GM18520 (cell line): ENCODE measurements around the gene KIAA1328.
"Not testable (repeated sequence)": the region's sequence is repeated elsewhere in the genome, so short reads cannot be mapped to it uniquely, and the experiment has no call there.

Experiments used
- ATAC-seq: cut with Tn5 transposase; IDR thresholded peaks from one replicate; pipeline ENCODE4 v1.9.1; 2021; ENCODE audit not compliant: unreplicated experiment

The KIAA1328 gene

DNA sequence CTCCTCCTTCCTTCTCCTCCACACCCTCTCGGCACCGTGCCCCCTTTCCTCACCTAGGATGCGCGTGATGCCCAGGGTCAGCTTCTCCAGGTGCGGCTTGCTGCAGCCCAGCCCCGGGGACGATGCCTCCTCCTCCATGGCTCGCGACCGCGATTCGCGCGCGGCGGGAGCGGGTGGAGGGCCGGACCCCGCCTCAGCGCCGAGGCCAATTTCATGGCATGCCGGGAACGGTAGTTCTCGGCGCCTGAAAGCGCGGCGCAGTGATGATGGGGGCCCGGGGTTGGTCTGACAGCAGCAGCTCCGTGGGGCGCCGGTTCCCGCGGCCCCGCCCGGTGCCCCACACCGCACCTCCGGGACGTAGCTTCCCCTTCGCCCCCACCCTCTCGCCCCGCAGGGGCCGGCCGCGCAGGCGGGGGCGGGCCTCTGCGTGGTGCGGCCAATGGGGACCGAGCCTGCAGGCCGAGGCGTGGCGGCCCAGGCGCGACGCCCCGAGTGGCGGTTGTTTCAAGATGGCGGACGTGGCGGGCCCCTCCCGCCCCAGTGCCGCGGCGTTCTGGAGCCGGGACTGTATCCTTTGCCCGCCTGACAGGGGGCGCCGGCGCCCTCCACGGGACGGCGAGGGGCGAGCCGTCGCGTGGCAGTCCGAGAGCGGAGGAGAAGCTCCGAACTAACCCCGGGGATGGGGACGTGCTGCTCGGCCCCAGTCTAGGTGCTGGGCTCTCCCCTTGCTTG lies at the start of gene KIAA1328, which contains the start of gene TPGS2:
Gene KIAA1328 (plus strand): TSS at position 498 of the 732 bp plus-strand sequence. CDS start 12 bp downstream, at position 510.
Gene TPGS2 (minus strand): TSS at position 373 of the 732 bp plus-strand sequence. CDS start 235 bp downstream, at position 138.
- ATAC-seq, result peak; percentile 92

DNA sequence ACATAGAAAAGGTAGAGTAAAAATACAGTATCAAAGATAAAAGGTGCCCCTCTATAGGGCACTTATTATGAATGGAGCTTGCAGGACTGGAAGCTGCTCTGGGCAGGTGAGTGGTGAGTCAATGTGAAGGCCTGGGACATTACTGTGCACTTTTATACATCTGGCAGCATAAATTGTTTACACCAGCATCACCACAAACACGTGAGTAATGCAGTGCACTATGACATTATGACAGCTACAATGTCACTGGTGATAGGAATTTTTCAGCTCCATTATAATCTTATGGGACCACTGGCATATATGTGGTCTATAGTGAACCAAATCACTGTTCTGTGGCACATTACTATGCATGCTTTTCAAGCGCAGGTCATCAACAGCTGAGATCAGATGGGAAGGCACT lies 48.2 kb upstream of the KIAA1328 start:
- ATAC-seq, result no peak

GRCh38 chr18:36782710-36783109 lies 46.2 kb upstream of the KIAA1328 start:
- ATAC-seq, result no peak

- no peak for ATAC-seq
These were observed 45.1 kb upstream of the KIAA1328 start for GRCh38 chr18:36783792-36784191.

- no peak for ATAC-seq
These were observed 42.2 kb upstream of the KIAA1328 start for GRCh38 chr18:36786686-36787085.

- ATAC-seq, result no peak
These were observed 36.2 kb upstream of the KIAA1328 start for GRCh38 chr18:36792634-36793283.

GRCh38 chr18:36798738-36799473 lies 30.0 kb upstream of the KIAA1328 start:
- ATAC-seq, result no peak

DNA sequence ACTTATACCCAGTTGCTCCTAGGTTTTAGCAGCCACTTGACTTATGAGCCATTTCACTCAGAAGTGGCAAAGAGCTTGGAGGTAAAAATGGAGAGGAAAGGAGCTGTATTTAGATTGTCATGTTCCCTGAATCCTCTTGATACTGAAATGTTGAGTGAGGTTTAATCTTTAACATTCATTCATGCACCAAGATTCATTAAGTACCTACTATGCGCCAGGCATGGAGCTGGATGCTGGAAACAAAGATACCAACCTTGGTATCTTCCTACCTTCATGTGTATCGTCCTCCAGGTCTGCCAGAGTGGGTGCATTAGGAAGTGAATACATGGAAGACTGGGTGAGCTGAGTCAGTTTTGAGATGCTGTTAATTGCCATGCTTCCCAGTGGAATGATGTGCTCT lies 23.8 kb upstream of the KIAA1328 start:
- ATAC-seq, result no peak

DNA sequence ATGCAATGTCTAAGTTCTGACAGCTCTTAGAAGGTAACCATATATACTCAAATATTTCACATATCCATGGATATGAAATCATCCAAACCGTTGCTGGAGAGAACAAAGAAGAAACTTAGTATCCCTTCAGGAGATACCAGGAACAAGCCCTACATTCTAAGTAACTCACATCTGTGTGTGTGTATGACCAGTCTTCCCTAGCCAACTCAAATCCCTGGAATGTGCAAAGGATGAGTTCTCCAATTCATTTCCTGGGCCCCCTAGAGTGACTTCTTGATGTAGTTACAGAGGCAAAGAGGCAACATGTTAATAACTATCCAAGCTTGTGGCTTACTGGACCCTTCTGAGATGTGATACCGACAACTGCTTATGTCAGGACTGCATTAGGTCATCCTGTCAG lies 20.2 kb upstream of the KIAA1328 start:
- no peak for ATAC-seq

DNA sequence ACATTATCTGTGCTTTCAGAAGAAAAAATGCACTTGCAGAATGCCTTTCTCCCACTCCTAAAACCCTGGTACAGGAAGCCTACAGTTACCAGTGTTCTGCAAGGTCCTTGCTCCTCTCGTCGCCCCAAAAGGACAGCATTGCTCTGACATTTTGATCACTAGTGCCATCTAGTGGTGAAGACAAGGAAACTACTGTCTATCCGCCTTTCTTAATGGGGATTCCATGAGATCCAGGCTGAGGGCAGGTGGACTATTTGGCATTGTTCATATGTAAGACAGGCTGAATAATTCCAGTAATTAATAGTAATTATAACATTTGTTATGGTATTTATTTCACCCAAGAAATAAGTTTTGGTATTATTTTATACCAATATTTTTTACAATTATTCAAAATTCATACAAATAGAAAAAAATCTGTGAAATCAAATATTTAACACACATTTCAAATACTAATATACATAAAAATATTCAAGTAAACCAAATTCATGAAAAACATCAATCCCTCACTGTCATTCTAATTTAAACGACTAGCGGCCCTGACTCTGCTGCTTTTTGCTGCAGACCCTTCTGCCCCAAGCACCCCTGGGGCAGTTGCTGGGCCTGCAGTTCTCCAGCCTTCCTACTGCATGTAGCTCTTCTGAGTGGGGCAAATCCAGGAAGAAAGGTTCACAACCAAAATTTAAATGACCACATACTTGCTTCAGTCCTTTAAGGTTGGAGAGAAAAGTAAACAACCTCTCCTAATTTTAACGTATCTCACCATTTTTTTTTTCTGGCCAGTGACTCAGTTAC lies 19.1 kb upstream of the KIAA1328 start:
- peak; percentile 81 for ATAC-seq

DNA sequence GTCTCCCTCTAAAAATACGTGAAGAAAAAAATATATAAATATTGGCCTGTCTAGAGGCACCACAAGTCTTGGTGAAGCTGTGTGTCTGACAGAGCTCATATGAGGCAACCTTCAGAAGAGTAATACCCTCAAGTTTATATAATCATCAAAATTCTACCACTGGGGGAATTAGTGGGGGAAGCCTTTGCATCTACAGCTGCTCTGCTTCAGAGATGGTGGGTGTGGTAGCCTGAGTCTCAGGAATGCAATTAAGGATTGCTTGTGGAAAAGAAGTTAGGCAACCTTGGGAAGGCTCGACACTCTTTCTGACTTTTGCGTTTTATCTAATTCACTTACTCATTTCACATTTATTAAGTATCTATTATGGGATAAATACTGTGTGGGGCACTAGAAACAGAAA lies 17.5 kb upstream of the KIAA1328 start:
- no peak for ATAC-seq

DNA sequence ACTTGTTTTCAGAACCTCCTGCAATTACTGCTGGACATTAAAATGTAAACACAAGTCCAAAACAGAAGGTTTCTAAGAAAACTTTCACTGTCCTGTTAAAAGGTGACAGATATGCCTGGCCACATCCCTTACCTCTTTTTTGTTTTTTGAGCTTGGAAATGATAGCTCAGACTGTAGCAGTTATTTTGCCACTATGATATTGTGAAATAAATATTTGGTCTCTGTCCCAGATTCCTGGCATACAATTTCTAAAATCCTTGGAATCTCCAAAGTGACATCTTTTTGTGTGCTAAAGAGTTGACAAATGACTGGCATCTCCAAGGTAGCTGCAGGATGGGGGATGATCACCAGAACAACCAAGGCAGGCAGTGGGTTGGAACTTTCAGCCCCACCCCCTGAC lies 17.0 kb upstream of the KIAA1328 start:
- ATAC-seq, result no peak

GRCh38 chr18:36812678-36813077 lies 16.2 kb upstream of the KIAA1328 start:
- no peak for ATAC-seq

DNA sequence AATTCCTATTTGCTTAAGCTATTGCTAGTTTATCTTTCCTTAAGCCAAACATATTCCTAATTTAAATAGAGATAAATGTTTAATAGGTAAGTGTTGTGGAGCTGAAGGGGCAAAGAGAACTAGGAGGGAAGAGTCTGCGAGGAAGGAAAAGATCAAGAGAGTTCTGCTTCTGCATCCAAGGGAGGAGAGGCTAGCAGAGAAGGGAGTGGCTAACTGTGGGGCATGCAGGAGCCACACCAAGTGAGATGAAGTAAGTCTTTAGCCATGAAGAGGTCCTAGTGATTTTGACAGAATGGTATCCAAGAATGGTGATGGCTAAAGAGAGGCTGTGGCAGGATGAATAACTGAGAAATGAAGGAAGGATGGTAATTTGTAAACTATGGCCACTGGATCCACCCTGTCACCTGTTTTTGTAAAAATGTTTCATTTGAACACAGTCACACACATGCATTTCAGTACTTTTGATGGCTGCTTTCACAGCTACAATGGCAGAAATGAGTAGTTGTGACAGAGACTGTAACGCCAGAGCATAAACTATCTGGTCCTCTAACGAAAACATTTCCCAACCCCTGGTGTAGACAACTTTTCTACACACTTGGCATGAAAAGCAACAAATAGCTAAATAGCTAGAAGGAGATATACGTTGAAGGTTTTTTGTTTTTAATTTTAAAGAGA lies 15.7 kb upstream of the KIAA1328 start:
- ATAC-seq, result no peak

DNA sequence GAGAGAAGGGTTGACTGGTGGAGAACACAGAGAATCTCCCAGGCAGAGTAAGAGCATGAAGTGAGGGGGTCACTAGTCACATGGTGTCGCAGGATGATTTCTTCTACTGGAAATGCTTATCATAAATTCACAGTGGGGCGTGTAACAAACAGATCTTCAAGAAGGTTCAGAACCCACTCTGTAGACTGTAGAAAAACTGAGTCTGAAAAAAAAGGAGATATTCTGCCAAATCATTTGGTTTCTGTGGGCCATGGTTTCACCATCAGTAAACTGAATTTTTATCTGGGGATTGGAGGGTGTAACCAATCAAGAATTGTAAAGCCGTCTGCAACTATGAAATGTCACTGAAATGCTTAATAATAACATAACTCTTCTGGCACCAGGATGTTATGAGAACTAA lies 15.1 kb upstream of the KIAA1328 start:
- ATAC-seq, result no peak

GRCh38 chr18:36814994-36815393 lies 13.9 kb upstream of the KIAA1328 start:
- ATAC-seq, result no peak

GRCh38 chr18:36816096-36816495 lies 12.8 kb upstream of the KIAA1328 start:
- ATAC-seq, result not testable (repeated sequence)

DNA sequence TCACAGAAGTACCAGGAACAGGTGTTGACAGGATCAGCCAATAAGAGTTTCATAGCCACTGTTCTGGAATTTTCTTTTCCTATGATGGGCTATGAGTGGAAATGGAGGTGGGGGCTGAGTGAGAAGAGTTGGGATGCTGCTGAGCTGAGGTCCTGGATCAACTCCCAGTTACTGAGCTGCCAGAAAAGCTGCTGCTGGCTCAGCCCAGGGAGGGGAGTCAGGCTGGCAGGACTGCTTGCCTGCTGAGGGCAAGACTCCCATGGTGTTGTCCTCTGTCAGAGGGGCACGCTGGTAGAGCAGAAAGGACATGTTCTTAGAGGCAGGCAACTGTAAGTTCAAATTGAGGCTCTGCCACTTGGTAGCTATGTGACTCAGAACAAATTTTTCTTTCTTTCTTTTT lies 11.9 kb upstream of the KIAA1328 start:
- no peak for ATAC-seq

DNA sequence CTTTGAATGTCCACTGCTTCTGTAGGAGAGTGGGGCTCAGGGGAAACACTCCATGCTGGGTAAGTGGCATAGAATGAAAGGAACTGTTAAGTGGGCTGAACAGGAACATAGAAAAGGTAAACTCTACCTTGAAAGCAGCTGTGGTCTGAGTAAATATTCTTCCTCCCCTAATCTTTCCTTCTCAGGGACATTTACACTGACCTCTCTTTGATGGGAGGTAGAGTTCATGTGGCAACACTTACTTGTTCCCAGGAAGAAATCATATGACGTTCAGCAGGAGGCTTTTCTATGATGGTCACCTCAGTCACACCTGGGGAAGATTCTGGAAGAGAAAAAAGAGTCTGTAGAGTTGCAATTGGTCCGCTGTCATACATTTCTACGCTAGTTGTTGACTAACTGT lies 10.3 kb upstream of the KIAA1328 start:
- ATAC-seq, result no peak

- no peak for ATAC-seq
These were observed 9.3 kb upstream of the KIAA1328 start for GRCh38 chr18:36819621-36820020.
